ENCODE results near the gene IL17RE.

IL17RE gene

GRCh38 chr3:9888540-9888939, 14.1 kb upstream of the IL17RE start:
- peaks cover 13% of the 10 kb centered on the region for H3K36me3 ChIP-seq (replicated peaks; ENCODE audit: low read depth, low read length)
- H3K9ac ChIP-seq (ENCODE audit: low read length) = no peak overlapping the region
- peaks cover 8% of the 10 kb centered on the region for H3K4me1 ChIP-seq (ENCODE audit: low read length)
- no peak overlapping the region for H3K27ac ChIP-seq (ENCODE audit: low read length)
- no peak overlapping the region for H3K4me2 ChIP-seq (ENCODE audit: low read length)
- H2AFZ ChIP-seq (ENCODE audit: low read depth, low read length) = no peak overlapping the region
- H3K4me3 ChIP-seq (ENCODE audit: low read length) = no peak overlapping the region
- peaks cover 9% of the 10 kb centered on the region; the same call in 1 of the 2 replicates for H4K20me1 ChIP-seq (ENCODE audit: insufficient read depth, low read length)
- no peaks in the 10 kb centered on the region for H3K9me3 ChIP-seq (ENCODE audit: insufficient read depth, low read length)
- no peaks in the 10 kb centered on the region for H3K27me3 ChIP-seq (ENCODE audit: low read depth, low read length)
- TF ChIP-seq CTCF (IDR thresholded peaks at IDR 0.05; ENCODE audit: low read depth, low read length) (no peak), EZH2phosphoT487 (IDR thresholded peaks at IDR 0.05; ENCODE audit: low read depth) (no peak)
- H3K79me2 ChIP-seq (ENCODE audit: low read length) = peaks cover 32% of the 10 kb centered on the region

- Histone ChIP-seq H3K27me3 (ENCODE audit: low read depth, low read length) (no peaks in the 10 kb centered on the region), H3K36me3 (replicated peaks; ENCODE audit: low read depth, low read length) (peaks cover 19% of the 10 kb centered on the region), H3K27ac (ENCODE audit: low read length) (no peak overlapping the region), H3K4me3 (ENCODE audit: low read length) (peak overlapping the region; percentile 92; the same call in 1 of the 2 replicates), H3K79me2 (ENCODE audit: low read length) (peaks cover 39% of the 10 kb centered on the region), H3K4me2 (ENCODE audit: low read length) (0 out of 2 replicates have a peak overlapping the region, but pooled peaks have one; percentile 80), H4K20me1 (ENCODE audit: insufficient read depth, low read length) (peaks cover 9% of the 10 kb centered on the region; the same call in 1 of the 2 replicates), H3K9me3 (ENCODE audit: insufficient read depth, low read length) (no peaks in the 10 kb centered on the region), H3K4me1 (ENCODE audit: low read length) (peaks cover 8% of the 10 kb centered on the region), H3K9ac (ENCODE audit: low read length) (no peak overlapping the region), H2AFZ (ENCODE audit: low read depth, low read length) (no peak overlapping the region; the same call in 1 of the 2 replicates)
- TF ChIP-seq EZH2phosphoT487 (IDR thresholded peaks at IDR 0.05; ENCODE audit: low read depth) (no peak), CTCF (IDR thresholded peaks at IDR 0.05; ENCODE audit: low read depth, low read length) (no peak)
Observed at GRCh38 chr3:9889405-9889804, 13.2 kb upstream of the IL17RE start.

GRCh38 chr3:9890249-9891071, 12.2 kb upstream of the IL17RE start, which contains the start of gene JAGN1:
TSS of gene JAGN1 (plus strand) at chr3:9890610. CDS start at chr3:9890723, 113 bp downstream.
- no peak for TF ChIP-seq CTCF (IDR thresholded peaks at IDR 0.05; ENCODE audit: low read depth, low read length)
- TF ChIP-seq EZH2phosphoT487 (IDR thresholded peaks at IDR 0.05; ENCODE audit: low read depth) = no peak
- Histone ChIP-seq H3K79me2 (ENCODE audit: low read length) (peaks cover 45% of the 10 kb centered on the region), H3K36me3 (replicated peaks; ENCODE audit: low read depth, low read length) (peaks cover 24% of the 10 kb centered on the region), H2AFZ (ENCODE audit: low read depth, low read length) (peak within 1 kb of the TSS; percentile 89; the same call in 1 of the 2 replicates), H3K4me2 (ENCODE audit: low read length) (peak within 1 kb of the TSS; percentile 80), H4K20me1 (ENCODE audit: insufficient read depth, low read length) (peaks cover 14% of the 10 kb centered on the region), H3K9ac (ENCODE audit: low read length) (peak within 1 kb of the TSS; percentile 91), H3K4me1 (ENCODE audit: low read length) (peaks cover 8% of the 10 kb centered on the region), H3K27ac (ENCODE audit: low read length) (peak within 1 kb of the TSS; percentile 79), H3K27me3 (ENCODE audit: low read depth, low read length) (no peaks in the 10 kb centered on the region), H3K9me3 (ENCODE audit: insufficient read depth, low read length) (no peaks in the 10 kb centered on the region), H3K4me3 (ENCODE audit: low read length) (peak within 1 kb of the TSS; percentile 92)

- Histone ChIP-seq H3K36me3 (replicated peaks; ENCODE audit: low read depth, low read length) (peaks cover 28% of the 10 kb centered on the region), H3K4me2 (ENCODE audit: low read length) (peak overlapping the region; percentile 62), H2AFZ (ENCODE audit: low read depth, low read length) (no peak overlapping the region), H4K20me1 (ENCODE audit: insufficient read depth, low read length) (peaks cover 14% of the 10 kb centered on the region), H3K9ac (ENCODE audit: low read length) (peak overlapping the region; percentile 91), H3K4me1 (ENCODE audit: low read length) (peaks cover 8% of the 10 kb centered on the region), H3K4me3 (ENCODE audit: low read length) (peak overlapping the region; percentile 92), H3K27me3 (ENCODE audit: low read depth, low read length) (no peaks in the 10 kb centered on the region), H3K27ac (ENCODE audit: low read length) (peak overlapping the region; percentile 79), H3K79me2 (ENCODE audit: low read length) (peaks cover 50% of the 10 kb centered on the region), H3K9me3 (ENCODE audit: insufficient read depth, low read length) (no peaks in the 10 kb centered on the region)
- no peak for TF ChIP-seq EZH2phosphoT487 (IDR thresholded peaks at IDR 0.05; ENCODE audit: low read depth)
- TF ChIP-seq CTCF (IDR thresholded peaks at IDR 0.05; ENCODE audit: low read depth, low read length) = no peak
Observed at GRCh38 chr3:9891072-9891622, 11.5 kb upstream of the IL17RE start.

Measured in OCI-LY3 (cell line).